ENCODE results near the gene CCT4. TPM values are rescaled to one million over a fixed set of nuclear protein-coding genes. Genes with fewer than 3 reads are reported as not detected.

The CCT4 gene
- total RNA-seq, 1 donor from 2014 or later, result 172 TPM

DNA sequence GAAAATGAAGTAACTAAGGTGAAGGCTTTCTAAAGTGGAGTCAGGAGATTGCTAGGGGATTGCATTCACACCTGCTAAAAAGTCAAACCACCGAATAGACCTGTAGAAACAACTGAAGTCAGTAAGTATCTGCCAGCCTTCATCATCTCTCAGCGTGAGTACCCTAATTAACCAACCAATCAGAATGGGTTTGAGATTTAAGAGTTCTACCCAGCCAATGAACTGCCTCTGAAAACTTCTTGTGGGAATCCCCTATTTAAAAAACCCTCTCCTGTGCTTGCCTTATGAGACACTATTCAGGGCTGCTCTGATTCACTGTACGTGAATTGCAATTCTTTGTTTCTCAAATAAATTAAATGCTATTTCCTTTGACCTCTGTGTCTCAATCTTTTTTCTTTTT lies 31.2 kb downstream of the CCT4 start:
- Mint-ChIP-seq H3K27ac (no peak overlapping the region), H3K4me1 (peaks cover 19% of the 10 kb centered on the region), H3K27me3 (no peaks in the 10 kb centered on the region), H3K4me3 (no peak overlapping the region), H3K36me3 (ENCODE audit: low read depth) (peaks cover 14% of the 10 kb centered on the region), H3K9me3 (peaks cover 4% of the 10 kb centered on the region)
- no peak for DNase-seq
- ChIA-PET CTCF (no interaction called here), POLR2A (no interaction called here)
- ATAC-seq (ENCODE audit: low read depth), result no peak
- intact Hi-C loops (cut with micrococcal nuclease), result loop anchor here (10.0 kb wide), 1 partner anchor 848 kb away; the partner anchor contains the start of gene EHBP1
- TF ChIP-seq, protein P1, sequence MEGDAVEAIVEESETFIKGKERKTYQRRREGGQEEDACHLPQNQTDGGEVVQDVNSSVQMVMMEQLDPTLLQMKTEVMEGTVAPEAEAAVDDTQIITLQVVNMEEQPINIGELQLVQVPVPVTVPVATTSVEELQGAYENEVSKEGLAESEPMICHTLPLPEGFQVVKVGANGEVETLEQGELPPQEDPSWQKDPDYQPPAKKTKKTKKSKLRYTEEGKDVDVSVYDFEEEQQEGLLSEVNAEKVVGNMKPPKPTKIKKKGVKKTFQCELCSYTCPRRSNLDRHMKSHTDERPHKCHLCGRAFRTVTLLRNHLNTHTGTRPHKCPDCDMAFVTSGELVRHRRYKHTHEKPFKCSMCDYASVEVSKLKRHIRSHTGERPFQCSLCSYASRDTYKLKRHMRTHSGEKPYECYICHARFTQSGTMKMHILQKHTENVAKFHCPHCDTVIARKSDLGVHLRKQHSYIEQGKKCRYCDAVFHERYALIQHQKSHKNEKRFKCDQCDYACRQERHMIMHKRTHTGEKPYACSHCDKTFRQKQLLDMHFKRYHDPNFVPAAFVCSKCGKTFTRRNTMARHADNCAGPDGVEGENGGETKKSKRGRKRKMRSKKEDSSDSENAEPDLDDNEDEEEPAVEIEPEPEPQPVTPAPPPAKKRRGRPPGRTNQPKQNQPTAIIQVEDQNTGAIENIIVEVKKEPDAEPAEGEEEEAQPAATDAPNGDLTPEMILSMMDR (IDR thresholded peaks at IDR 0.05), result no peak

DNA sequence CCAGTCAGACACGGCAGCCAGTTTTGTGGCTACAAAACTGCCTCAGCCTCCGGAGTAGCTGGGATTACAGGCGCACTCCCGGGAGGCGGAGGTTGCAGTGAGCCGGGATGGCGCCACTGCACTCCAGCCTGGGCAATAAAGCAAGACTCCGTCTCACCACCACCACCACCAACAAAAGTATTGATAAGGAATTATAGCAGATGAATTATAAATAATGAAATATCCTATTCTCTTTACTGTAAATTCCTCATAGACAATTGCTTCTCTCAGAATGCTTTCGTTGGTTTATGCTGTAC lies 33.2 kb downstream of the CCT4 start:
- Mint-ChIP-seq H3K9me3 (no peaks in the 10 kb centered on the region), H3K27me3 (no peaks in the 10 kb centered on the region), H3K36me3 (ENCODE audit: low read depth) (peaks cover 12% of the 10 kb centered on the region), H3K4me3 (peak overlapping the region; percentile 94), H3K4me1 (peaks cover 19% of the 10 kb centered on the region), H3K27ac (peak overlapping the region; percentile 95)
- intact Hi-C loops (cut with micrococcal nuclease), result loop anchor here (2.0 to 10.0 kb wide), 2 partner anchors 850 to 1098 kb away; partner anchors contain the start of genes EHBP1 and PAPOLG
- POLR2A ChIA-PET, result interaction anchor here (1.3 to 2.9 kb wide), 2 partner anchors 32 to 317 kb away, joined by 3 to 16 read pairs; partner anchors contain the start of gene XPO1
- CTCF ChIA-PET, result no interaction called here
- DNase-seq (peak; percentile 17), ATAC-seq (ENCODE audit: low read depth) (no peak)
- TF ChIP-seq, protein P1 (IDR thresholded peaks at IDR 0.05), result no peak

DNA sequence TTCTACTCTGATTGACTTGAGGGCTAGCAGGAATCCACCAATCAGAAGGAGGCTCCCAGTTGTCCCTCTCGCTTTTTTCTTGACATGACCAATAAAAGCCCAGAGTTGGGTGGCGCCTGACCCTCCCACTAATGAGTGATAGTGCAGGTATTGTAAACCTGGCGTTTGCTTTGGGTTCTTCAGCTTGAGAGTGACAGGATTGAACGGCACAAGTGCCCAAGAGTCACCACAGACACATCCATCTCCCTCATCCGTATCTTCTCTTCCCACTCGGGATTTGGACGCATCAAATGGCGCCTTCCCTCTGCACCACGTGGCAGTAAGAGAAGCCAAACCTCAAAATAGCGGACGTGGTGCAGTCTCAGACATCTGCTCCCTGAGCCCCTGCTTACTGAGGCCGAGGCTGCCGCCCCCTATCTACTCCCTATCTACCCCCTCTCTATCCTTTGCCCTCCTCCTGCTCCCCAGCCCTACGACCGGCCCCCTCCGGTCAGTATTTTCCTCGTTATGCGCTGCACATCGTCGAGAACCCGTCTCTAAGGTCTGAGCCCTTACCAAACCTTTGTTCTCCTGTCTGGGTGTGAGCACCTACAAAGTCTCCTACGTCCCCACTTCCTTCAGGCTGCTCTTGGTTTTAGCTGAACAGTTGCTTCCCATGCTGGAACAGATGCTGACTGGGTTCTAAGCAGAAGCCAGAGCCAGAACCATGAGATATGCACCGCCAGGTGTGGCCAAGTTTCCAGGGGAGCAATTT lies 33.7 kb downstream of the CCT4 start:
- Mint-ChIP-seq H3K36me3 (ENCODE audit: low read depth) (peaks cover 12% of the 10 kb centered on the region), H3K9me3 (no peaks in the 10 kb centered on the region), H3K4me1 (peaks cover 19% of the 10 kb centered on the region), H3K27me3 (no peaks in the 10 kb centered on the region), H3K27ac (peak overlapping the region; percentile 95), H3K4me3 (peak overlapping the region; percentile 94)
- peak; percentile 69 for DNase-seq
- CTCF ChIA-PET, result no interaction called here
- POLR2A ChIA-PET, result interaction anchor here (0.7 to 2.9 kb wide), 5 partner anchors 11 to 677 kb away, joined by 3 to 16 read pairs (median 3); partner anchors contain the start of gene XPO1
- TF ChIP-seq, protein P1 (IDR thresholded peaks at IDR 0.05), result no peak
- peak; percentile 86 for ATAC-seq (ENCODE audit: low read depth)
- intact Hi-C loops (cut with micrococcal nuclease), result loop anchor here (1.0 to 10.0 kb wide), 8 partner anchors 34 to 1734 kb away; partner anchors contain the start of genes B3GNT2, CCT4, EHBP1 and MDH1

DNA sequence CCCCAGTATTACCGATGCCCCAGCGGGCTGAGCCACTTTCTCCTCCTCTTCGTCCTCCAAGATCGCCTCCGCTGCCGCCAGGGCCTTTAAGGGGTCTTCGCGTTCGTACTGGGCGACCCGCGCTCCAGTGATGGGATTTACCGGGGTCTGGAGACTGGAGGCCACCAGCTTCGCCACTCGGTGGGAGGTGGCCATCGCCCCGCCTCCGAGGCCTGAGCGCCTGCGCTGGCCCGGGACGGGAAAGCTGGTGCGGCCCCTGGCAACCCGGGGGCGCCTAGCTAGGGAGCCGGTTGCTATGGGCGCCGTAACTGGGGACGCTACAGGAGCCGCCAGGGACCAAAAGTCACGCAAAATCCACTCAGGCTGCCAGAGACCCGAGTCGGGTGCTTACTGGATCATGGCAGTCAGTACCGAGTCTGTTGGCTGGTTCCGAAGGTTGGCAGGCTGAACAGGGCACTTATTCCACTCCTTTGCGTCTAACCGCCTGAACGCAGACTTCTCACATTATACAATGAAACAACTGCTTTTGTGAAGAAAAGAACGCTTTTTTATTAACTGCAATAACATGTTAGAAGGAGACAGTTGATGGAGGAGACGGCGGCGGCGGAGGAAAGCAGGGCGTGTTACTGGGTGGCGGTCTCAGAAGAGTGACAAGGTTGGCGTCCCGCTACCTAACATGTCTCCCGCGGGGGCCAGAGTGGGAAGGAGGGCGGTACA lies 34.5 kb downstream of the CCT4 start, which contains the start of gene FAM161A:
TSS of gene FAM161A (minus strand) at position 214 of the 717 bp plus-strand sequence. CDS start at position 195, 19 bp downstream.
- ChIA-PET POLR2A (interaction anchor here (0.6 to 2.9 kb wide), 9 partner anchors 12 to 676 kb away, joined by 3 to 16 read pairs (median 3); partner anchors contain the start of genes B3GNT2, CCT4 and XPO1), CTCF (interaction anchor here (1.2 kb wide), 1 partner anchor 159 kb away, joined by 3 read pairs; no protein-coding TSS in a partner anchor)
- peak within 1 kb of the TSS; percentile 95 for H3K27ac Mint-ChIP-seq
- peak within 1 kb of the TSS; percentile 94 for H3K4me3 Mint-ChIP-seq
- intact Hi-C loops (cut with micrococcal nuclease), result loop anchor here (1.0 to 10.0 kb wide), 8 partner anchors 34 to 1734 kb away; partner anchors contain the start of genes B3GNT2, CCT4, EHBP1 and MDH1
- H3K4me1 Mint-ChIP-seq, result peaks cover 19% of the 10 kb centered on the region
- ATAC-seq (ENCODE audit: low read depth) (peak; percentile 70), DNase-seq (peak; percentile 83)
- no peaks in the 10 kb centered on the region for H3K27me3 Mint-ChIP-seq
- no peaks in the 10 kb centered on the region for H3K9me3 Mint-ChIP-seq
- peaks cover 12% of the 10 kb centered on the region for H3K36me3 Mint-ChIP-seq (ENCODE audit: low read depth)
- TF ChIP-seq, protein P1 (IDR thresholded peaks at IDR 0.05), result no peak

All from activated B cell treated with CpG ODN at 0.5 μM for 24 hours (primary cell).